Body of pancreas (tissue), 4 donors: ENCODE results near the gene MED25.

Source experiments
- CTCF ChIP-seq, 7 experiments: fragments of 450-650 bp in 4 of 7; fragments of 200-600 bp in 3 of 7; sonication (generic) in 3 of 7; IDR thresholded peaks; one replicate each; pipeline ENCODE4 v1.5.1; 2016 to 2019; ENCODE audit warnings: antibody characterized with exemption in 7 of 7
- POLR2A ChIP-seq, 3 donors: fragments of 450-650 bp; IDR thresholded peaks; one replicate each; pipeline ENCODE4 v1.6.1; 2016; ENCODE audit warnings: antibody characterized with exemption in 3 of 3, mild to moderate bottlenecking in 2 of 3

- no peak for TF ChIP-seq CTCF (IDR thresholded peaks at IDR 0.05)
- TF ChIP-seq POLR2A (IDR thresholded peaks at IDR 0.05) = no peak
Measured at GRCh38 chr19:49833599-49833998, 15.5 kb downstream of the MED25 start.
